ENCODE data around the gene GGTLC3. TPM values are rescaled to one million over a fixed set of nuclear protein-coding genes. Genes with fewer than 3 reads are reported as not detected.
"Not testable (repeated sequence)": the region's sequence is repeated elsewhere in the genome, so short reads cannot be mapped to it uniquely, and the experiment has no call there.

GGTLC3 gene
- total RNA-seq, 3 donors from 2014 or later (not counting 1 experiment from before 2014, with no cell fraction given): not detected

DNA sequence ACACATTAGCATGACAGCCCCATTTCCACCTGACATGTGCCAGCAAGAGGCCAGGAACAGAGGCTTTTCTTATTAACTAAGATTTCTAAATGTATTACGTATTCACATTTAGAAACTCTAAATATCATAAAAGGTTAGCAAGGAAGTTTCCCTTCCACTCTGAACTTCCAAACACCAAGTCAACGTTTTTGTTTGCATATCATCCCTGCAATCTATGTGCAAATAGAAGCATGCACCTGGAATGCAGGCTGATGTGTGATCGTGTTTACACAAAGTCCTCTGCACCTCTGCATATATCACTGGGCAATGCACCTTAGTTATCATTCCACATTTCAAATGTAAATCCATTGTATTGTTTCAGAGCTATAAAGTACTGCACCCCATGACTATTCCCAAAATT, 21.7 kb downstream of the GGTLC3 start:
- H3K27me3 Mint-ChIP-seq (ENCODE audit: low read depth in 2 of 2); H3K9me3 Mint-ChIP-seq; H3K36me3 Mint-ChIP-seq; H3K4me3 Mint-ChIP-seq; ATAC-seq; H3K36me3 ChIP-seq (ENCODE audit: control insufficient read depth, insufficient read depth, low read length); DNase-seq; H3K27ac Mint-ChIP-seq; H3K27ac ChIP-seq (ENCODE audit: low read length); H3K27me3 ChIP-seq (ENCODE audit: control insufficient read depth, insufficient read depth, low read length); H3K4me1 ChIP-seq (ENCODE audit: control insufficient read depth, insufficient read depth, low read length); intact Hi-C loops (cut with micrococcal nuclease); H3K4me1 Mint-ChIP-seq; H3K4me3 ChIP-seq (ENCODE audit: low read length); H3K9me3 ChIP-seq (ENCODE audit: control insufficient read depth, insufficient read depth, low read length): not testable (repeated sequence)
- no CpG with 5 or more reads among the region's 3 CpGs for WGBS (ENCODE audit: insufficient coverage)

Other genes starting within 250 kb of the GGTLC3 start
- 1 to 10 TPM; 1.6 to 8.5 (median 6.5) TPM for gene TMEM191B, start 9.6 kb upstream of the GGTLC3 start, total RNA-seq
- 1 to 10 TPM in 1 of 3 donors, under 1 TPM in 2; 0.30 to 1.1 (median 0.42) TPM for gene RIMBP3, start 93.8 kb upstream of the GGTLC3 start, total RNA-seq

All from natural killer cell (primary cell).